Natural killer cell (primary cell): ENCODE data around the gene NAALADL1. TPM values are rescaled to one million over a fixed set of nuclear protein-coding genes. Genes with fewer than 3 reads are reported as not detected.

Experiments used
- ATAC-seq, 3 donors: fragments of 150-1000 bp in 2 of 3; fragments of 200-7000 bp in 1 of 3; cut with Tn5 transposase; 1 replicate in 1 of 3; 2 replicates in 2 of 3; pipeline ENCODE4 v1.10.0; 2021; ENCODE audit warnings: mild to moderate bottlenecking in 2 of 3, moderate library complexity in 2 of 3
- DNase-seq, 2 donors: peaks; one replicate each; pipeline versions ENCODE4 v3.0.0 to v3.0.0-alpha.2; 2013 to 2021; ENCODE audit warnings: mixed read lengths in 1 of 2
- H3K27ac ChIP-seq: one replicate; pipeline ENCODE4 v1.5.1; 2013; ENCODE audit warnings: mild to moderate bottlenecking, low read length
- H3K27me3 ChIP-seq: one replicate; pipeline ENCODE4 v1.6.1; 2013; ENCODE audit warnings: low read length; ENCODE audit not compliant: control insufficient read depth, insufficient read depth
- H3K36me3 ChIP-seq: one replicate; pipeline ENCODE4 v1.6.1; 2013; ENCODE audit warnings: low read length; ENCODE audit not compliant: control insufficient read depth, insufficient read depth
- H3K4me1 ChIP-seq: one replicate; pipeline ENCODE4 v1.6.1; 2013; ENCODE audit warnings: low read length; ENCODE audit not compliant: control insufficient read depth, insufficient read depth
- H3K4me3 ChIP-seq: one replicate; pipeline ENCODE4 v1.5.1; 2013; ENCODE audit warnings: low read length
- H3K9me3 ChIP-seq: one replicate; pipeline ENCODE4 v1.6.1; 2013; ENCODE audit warnings: low read length; ENCODE audit not compliant: control insufficient read depth, insufficient read depth
- H3K27ac Mint-ChIP-seq, 2 donors: one replicate each; pipeline ENCODE4 v1.8.0; 2022; ENCODE audit warnings: mild to moderate bottlenecking in 2 of 2, mixed read lengths in 2 of 2, moderate library complexity in 1 of 2
- H3K27me3 Mint-ChIP-seq, 2 donors: one replicate each; pipeline ENCODE4 v1.8.0; 2022; ENCODE audit warnings: low read depth in 2 of 2, mixed read lengths in 2 of 2
- H3K36me3 Mint-ChIP-seq: one replicate; pipeline ENCODE4 v1.8.0; 2022; ENCODE audit warnings: mixed read lengths
- H3K4me1 Mint-ChIP-seq, 2 donors: one replicate each; pipeline ENCODE4 v1.8.0; 2022; ENCODE audit warnings: mixed read lengths in 2 of 2
- H3K4me3 Mint-ChIP-seq: one replicate; pipeline ENCODE4 v1.8.0; 2022; ENCODE audit warnings: mild to moderate bottlenecking, moderate library complexity, mixed read lengths
- H3K9me3 Mint-ChIP-seq, 2 donors: one replicate each; pipeline ENCODE4 v1.8.0; 2022; ENCODE audit warnings: mixed read lengths in 2 of 2
- CTCF ChIP-seq: fragments of 200-600 bp; IDR thresholded peaks from one replicate; pipeline ENCODE4 v1.8.0; 2022; ENCODE audit warnings: antibody characterized with exemption
- WGBS: methylation state at CpG from one replicate; pipeline ENCODE4 v1.1.7; 2013; ENCODE audit warnings: missing lambda C conversion rate; ENCODE audit not compliant: insufficient coverage; 5-methylcytosine and 5-hydroxymethylcytosine counted together
- intact Hi-C: fragments of 100-400 bp; cut with micrococcal nuclease; formaldehyde crosslinking; loops from one replicate; pipeline ENCODE4 v1.14.2; 2022
- total RNA-seq, 4 donors: library from RNA; stranded (reverse); fragments of 120-200 nt in 1 of 4; gene quantifications; one replicate each; pipeline versions ENCODE4 v1.2.3 to v1.2.4, GENCODE V29; 2013 to 2022

The NAALADL1 gene
- total RNA-seq: 10 to 100 TPM; 41.6 to 54.1 (median 46.0) TPM
- total RNA-seq (2013): 38.3 TPM

- Mint-ChIP-seq H3K27me3 (peaks cover 7 to 8% of the 10 kb centered on the region in 2 donors), H3K36me3 (no peaks in the 10 kb centered on the region), H3K9me3 (no peaks in the 10 kb centered on the region), H3K4me3 (no peak within 1 kb of the TSS), H3K4me1 (peaks cover 5 to 8% of the 10 kb centered on the region in 2 donors), H3K27ac (no peak within 1 kb of the TSS)
- H3K36me3 ChIP-seq: no peaks in the 10 kb centered on the region
- no peak for DNase-seq
- intact Hi-C loops: no loop called here
- peaks cover 9% of the 10 kb centered on the region for H3K4me1 ChIP-seq
- ATAC-seq: no peak
- WGBS: 85% methylated on average over 5 of the region's 8 CpGs
- TF ChIP-seq CTCF: no peak
- no peak within 1 kb of the TSS for H3K4me3 ChIP-seq
- H3K27me3 ChIP-seq: no peaks in the 10 kb centered on the region
- H3K27ac ChIP-seq: no peak within 1 kb of the TSS
- no peaks in the 10 kb centered on the region for H3K9me3 ChIP-seq
Observed at GRCh38 chr11:65058419-65059054, at the start of gene NAALADL1. Gene NAALADL1, minus strand, starts transcription at chr11:65058553. Its CDS starts 32 bp downstream, at chr11:65058521.

- Mint-ChIP-seq H3K4me1 (peaks cover 28 to 40% of the 10 kb centered on the region in 2 donors), H3K36me3 (no peaks in the 10 kb centered on the region)
- no peak for ATAC-seq
Observed at GRCh38 chr11:65107751-65108468, 49.6 kb upstream of the NAALADL1 start.

GRCh38 chr11:65107078-65107477, 48.7 kb upstream of the NAALADL1 start:
- no peak for ATAC-seq
- TF ChIP-seq CTCF: no peak
- no peaks in the 10 kb centered on the region for H3K9me3 ChIP-seq
- no peak overlapping the region for H3K4me3 ChIP-seq
- H3K9me3 Mint-ChIP-seq: no peaks in the 10 kb centered on the region
- peaks cover 26% of the 10 kb centered on the region for H3K36me3 ChIP-seq
- H3K4me1 ChIP-seq: peaks cover 24% of the 10 kb centered on the region
- H3K27ac Mint-ChIP-seq: peak overlapping the region in 1 of 2 donors; percentile 82
- peaks cover 19 to 38% of the 10 kb centered on the region in 2 donors for H3K4me1 Mint-ChIP-seq
- no peak overlapping the region for H3K27ac ChIP-seq
- H3K36me3 Mint-ChIP-seq: no peaks in the 10 kb centered on the region
- intact Hi-C loops: no loop called here
- WGBS: 94% methylated on average over 15 of the region's 15 CpGs
- no peaks in the 10 kb centered on the region for H3K27me3 ChIP-seq
- no peak for DNase-seq
- no peak overlapping the region for H3K4me3 Mint-ChIP-seq
- no peaks in the 10 kb centered on the region for H3K27me3 Mint-ChIP-seq

More at GRCh38 chr11:65107751-65108468, 49.6 kb upstream of the NAALADL1 start:
- Histone ChIP-seq H3K4me3 (no peak overlapping the region), H3K27me3 (no peaks in the 10 kb centered on the region), H3K36me3 (peaks cover 19% of the 10 kb centered on the region), H3K27ac (no peak overlapping the region), H3K9me3 (no peaks in the 10 kb centered on the region), H3K4me1 (peaks cover 30% of the 10 kb centered on the region)
- TF ChIP-seq CTCF: no peak
- DNase-seq: no peak
- intact Hi-C loops: no loop called here
- Mint-ChIP-seq H3K27ac (no peak overlapping the region), H3K9me3 (no peaks in the 10 kb centered on the region), H3K27me3 (no peaks in the 10 kb centered on the region), H3K4me3 (no peak overlapping the region)
- 97% methylated on average over 52 of the region's 52 CpGs for WGBS
